ENCODE measurements around the gene RNF152.

DNA sequence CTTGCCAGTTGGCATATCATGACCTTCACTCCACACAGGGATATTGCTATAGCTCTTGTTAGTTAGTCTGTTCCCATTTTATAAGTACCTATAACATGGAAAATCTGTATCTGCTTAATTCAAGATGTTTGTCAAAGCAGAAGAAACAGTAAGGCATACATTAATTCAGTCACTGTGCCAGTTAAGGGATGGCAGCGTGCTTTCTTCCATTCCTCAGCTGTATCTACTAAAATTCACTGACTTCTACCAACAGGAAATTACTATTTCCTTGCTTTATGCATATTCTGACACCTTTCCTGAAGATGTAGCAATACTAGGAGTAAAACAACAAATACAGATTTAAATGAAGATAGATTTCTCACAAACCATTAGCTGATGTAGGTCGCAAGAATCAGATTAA lies 59.9 kb downstream of the RNF152 start:
- TF ChIP-seq SMC3 (IDR thresholded peaks at IDR 0.05; ENCODE audit: low read length) (no peak), SRF (IDR thresholded peaks at IDR 0.05; ENCODE audit: low read depth, low read length) (no peak), NR2F6 (IDR thresholded peaks at IDR 0.05) (no peak), NR2F6 (CRISPR knock-in tag; IDR thresholded peaks at IDR 0.05) (no peak), MAFF (IDR thresholded peaks at IDR 0.05; ENCODE audit: low read depth, low read length) (no peak), NCOA1 (CRISPR knock-in tag; IDR thresholded peaks at IDR 0.05) (no peak), GTF3A (CRISPR knock-in tag; conservative IDR thresholded peaks at IDR 0.05) (no peak)
- TF ChIP-seq, protein P1, sequence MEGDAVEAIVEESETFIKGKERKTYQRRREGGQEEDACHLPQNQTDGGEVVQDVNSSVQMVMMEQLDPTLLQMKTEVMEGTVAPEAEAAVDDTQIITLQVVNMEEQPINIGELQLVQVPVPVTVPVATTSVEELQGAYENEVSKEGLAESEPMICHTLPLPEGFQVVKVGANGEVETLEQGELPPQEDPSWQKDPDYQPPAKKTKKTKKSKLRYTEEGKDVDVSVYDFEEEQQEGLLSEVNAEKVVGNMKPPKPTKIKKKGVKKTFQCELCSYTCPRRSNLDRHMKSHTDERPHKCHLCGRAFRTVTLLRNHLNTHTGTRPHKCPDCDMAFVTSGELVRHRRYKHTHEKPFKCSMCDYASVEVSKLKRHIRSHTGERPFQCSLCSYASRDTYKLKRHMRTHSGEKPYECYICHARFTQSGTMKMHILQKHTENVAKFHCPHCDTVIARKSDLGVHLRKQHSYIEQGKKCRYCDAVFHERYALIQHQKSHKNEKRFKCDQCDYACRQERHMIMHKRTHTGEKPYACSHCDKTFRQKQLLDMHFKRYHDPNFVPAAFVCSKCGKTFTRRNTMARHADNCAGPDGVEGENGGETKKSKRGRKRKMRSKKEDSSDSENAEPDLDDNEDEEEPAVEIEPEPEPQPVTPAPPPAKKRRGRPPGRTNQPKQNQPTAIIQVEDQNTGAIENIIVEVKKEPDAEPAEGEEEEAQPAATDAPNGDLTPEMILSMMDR (CRISPR knock-in tag; IDR thresholded peaks at IDR 0.05), result no peak
- TF ChIP-seq, protein P2, sequence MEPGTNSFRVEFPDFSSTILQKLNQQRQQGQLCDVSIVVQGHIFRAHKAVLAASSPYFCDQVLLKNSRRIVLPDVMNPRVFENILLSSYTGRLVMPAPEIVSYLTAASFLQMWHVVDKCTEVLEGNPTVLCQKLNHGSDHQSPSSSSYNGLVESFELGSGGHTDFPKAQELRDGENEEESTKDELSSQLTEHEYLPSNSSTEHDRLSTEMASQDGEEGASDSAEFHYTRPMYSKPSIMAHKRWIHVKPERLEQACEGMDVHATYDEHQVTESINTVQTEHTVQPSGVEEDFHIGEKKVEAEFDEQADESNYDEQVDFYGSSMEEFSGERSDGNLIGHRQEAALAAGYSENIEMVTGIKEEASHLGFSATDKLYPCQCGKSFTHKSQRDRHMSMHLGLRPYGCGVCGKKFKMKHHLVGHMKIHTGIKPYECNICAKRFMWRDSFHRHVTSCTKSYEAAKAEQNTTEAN (CRISPR knock-in tag; conservative IDR thresholded peaks at IDR 0.05), result no peak
